Embryonic facial prominence (tissue), 1 donor: ENCODE data around the gene CABLES2.
"Not testable (repeated sequence)": the region's sequence is repeated elsewhere in the genome, so short reads cannot be mapped to it uniquely, and the experiment has no call there.

ENCODE experiments used
- DNase-seq: peaks from one replicate; pipeline ENCODE4 v3.0.0-alpha.2; 2016; ENCODE audit errors: extremely low spot score

CABLES2 gene

GRCh38 chr20:62436692-62437091 lies 29.6 kb upstream of the CABLES2 start:
- DNase-seq: no peak

DNA sequence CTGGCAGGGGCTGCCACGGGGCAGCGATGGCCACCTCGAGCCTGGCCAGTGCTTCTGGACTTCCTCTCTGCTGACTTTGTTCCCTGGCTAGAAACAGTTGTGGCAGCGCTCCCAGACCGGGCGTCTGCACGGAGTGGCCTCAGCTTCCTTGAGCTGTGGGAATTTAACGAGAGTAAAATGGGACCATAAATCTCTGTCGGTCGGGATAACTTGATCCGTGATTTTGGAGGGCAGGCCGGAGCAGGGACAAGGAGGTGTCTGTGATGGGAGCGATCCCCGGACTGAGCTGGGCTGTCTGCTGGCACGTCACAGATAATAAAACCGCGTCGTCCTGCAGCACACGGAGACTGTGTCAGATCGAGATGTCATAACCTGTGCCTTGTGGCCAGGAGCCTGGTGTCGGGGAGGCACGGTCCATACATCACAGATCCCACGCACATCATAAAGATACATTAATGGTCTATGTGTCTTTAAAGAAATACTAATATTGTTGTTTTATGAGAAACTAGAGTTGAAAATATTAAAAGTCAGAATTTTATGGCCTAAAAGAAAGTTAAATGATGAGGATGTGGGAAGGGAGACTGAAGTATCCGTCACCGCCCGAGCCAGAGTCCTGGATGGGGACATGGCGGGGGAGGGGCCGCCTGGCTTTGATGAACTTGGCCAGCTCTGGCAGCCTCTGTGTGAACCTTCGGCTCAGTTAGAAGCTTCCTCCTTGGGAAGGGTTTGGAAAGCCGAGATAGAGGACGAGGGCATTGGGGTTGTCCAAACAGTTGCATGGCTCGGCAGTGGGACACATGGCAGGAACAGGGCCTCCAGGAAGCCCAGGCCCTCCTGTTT lies 26.8 kb upstream of the CABLES2 start:
- no peak for DNase-seq

GRCh38 chr20:62430866-62431447 lies 23.9 kb upstream of the CABLES2 start:
- DNase-seq: no peak

- no peak for DNase-seq
These were observed 23.3 kb upstream of the CABLES2 start for GRCh38 chr20:62430311-62430853.

- DNase-seq: no peak
These were observed 22.6 kb upstream of the CABLES2 start for GRCh38 chr20:62429455-62430310.

- no peak for DNase-seq
These were observed 21.6 kb upstream of the CABLES2 start for GRCh38 chr20:62428396-62429295.

DNA sequence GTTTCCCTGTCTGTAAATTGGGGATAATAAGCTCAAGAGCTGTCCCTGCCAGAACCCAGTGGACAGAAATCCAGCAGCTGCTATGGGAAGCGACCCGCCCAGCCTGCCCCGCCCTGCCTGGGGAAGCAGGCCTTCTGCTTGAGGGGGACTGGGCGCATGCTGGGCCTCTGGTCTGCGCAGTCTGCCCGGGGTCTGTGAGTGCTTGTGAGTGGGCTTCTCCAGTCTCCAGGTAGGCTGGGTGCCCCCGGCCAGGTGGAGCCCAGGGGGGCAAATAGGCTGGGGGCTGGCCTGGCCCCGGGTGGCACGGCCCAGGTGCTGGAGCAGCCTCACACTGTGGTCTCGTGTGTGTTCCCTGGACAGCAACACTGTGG lies 20.9 kb upstream of the CABLES2 start:
- DNase-seq: no peak

- peak; percentile 10 for DNase-seq
These were observed 20.3 kb upstream of the CABLES2 start, which contains the start of gene RBBP8NL for GRCh38 chr20:62427172-62428001. RBBP8NL (minus strand) TSS chr20:62427539; CDS start chr20:62419647, 7,892 bp downstream.

DNA sequence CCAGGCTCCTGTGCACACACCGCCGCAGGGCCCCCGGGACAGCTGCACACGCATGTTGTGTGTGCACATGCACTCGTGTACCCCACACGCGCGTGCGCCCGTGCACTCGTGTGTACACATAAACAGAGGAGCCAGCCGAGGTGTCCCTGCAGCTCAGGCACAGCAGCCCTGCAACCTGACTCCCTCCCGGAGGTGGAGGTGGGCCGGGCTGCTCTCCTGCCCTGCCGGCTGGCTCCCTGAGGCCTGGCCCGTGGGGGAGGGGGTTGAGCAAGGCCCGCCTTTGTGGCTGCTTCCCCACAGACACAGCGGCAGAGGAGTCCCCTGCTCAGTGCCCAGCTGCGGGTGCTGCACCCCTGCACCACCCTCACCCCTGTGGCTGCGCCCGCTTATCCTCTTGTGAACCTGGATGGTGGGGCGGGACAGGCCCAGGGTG lies 19.6 kb upstream of the CABLES2 start:
- no peak for DNase-seq

DNA sequence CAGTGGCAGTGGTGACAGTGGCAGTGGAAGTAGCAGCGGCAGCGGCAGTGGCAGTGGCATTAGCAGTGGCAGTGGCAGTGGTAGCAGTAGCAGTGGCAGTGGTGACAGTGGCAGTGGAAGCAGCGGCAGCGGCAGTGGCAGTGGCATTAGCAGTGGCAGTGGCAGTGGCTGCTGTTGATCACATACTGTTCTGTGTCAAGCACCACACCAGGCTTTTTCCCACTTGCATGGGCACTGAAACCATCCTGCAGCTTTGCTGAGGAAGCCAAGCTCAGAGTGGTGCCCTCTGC lies 18.9 kb upstream of the CABLES2 start:
- DNase-seq: not testable (repeated sequence)

DNA sequence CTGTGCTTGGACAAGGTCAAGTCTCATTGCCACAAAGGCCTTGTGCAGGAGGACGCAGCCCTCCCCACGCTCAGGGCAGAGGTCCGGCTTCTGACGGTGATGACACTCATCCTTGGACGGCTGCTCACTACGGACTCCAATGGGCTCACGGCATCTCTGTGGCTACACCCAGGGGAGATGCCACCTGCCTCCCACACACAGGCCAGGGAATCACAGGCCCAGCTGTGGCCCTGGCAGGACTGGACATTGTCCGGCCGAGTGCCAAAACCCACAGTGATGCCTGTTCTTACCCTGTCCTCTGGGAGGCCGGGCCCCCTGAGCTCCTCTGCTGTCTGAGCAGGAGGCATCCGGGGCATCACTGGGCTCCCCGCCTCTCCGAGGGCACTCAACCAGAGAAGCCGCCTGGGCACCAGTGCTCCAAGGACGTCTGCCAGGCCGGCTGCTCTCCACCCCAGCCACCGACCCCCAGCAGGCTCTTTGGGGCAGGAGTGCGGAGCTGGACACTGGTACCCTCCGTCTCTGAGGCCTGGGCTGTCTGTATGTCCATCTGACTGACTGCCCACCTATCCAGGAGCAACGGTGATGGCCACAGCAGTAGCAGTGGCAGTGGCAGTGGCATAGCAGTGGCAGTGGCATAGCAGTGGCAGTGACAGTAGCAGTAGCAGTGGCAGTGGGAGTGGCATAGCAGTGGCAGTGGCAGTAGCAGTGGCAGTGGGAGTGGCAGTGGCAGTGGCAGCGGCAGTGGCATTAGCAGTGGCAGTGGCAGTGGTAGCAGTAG lies 18.4 kb upstream of the CABLES2 start:
- no peak for DNase-seq

GRCh38 chr20:62424249-62425107 lies 17.4 kb upstream of the CABLES2 start:
- DNase-seq: no peak

GRCh38 chr20:62423326-62423706 lies 16.2 kb upstream of the CABLES2 start:
- DNase-seq: no peak

- DNase-seq: no peak
These were observed 15.7 kb upstream of the CABLES2 start for GRCh38 chr20:62422636-62423325.

DNA sequence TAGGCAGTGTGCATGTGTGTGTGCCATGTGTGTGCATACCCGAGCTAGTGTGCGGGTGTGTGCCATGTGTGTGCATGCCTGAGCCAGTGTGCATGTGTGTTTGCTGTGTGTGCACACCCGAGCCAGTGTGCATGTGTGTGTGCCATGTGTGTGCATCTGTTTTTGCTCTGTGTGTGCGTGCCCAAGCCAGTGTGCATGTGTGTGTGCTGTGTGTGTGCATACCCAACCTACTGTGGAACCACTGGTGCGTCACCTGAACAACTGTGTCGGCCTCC lies 14.6 kb upstream of the CABLES2 start:
- DNase-seq: no peak

DNA sequence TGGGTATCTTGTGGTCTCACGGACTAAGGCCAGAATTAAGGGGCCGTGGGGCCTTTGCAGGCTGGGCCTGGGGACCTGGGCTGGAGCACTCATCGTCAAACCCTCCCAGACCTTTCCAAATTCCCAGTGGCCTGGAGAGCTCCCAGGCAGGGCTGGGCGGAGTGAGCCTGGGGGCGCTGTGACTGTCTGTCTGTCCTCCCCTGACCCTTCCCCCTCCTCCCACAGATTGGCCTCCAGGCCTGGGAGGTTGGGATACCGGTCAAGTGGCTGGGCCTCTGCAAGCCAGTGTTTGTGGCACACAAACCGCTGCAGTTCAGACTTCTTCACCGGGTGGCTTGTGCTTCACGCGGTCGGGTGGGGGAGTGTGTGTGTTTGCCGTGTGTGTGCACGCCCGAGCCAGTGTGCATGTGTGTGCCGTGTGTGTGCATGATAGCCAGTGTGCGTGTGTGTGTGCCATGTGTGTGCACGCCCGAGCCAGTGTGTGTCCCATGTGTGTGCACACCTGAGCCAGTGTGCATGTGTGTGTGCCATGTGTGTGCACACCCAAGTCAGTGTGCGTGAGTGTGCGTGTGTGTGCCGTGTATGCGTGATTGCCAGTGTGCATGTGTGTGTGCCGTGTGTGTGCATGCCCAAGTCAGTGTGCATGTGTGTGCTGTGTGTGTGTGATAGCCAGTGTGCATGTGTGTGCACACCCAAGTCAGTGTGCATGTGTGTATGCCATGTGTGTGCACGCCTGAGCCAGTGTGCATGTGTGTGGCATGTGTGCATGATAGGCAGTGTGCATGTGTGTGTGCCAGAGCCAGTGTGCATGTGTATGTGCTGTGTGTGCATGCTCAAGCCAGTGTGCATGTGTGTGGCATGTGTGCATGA lies 14.0 kb upstream of the CABLES2 start:
- no peak for DNase-seq

DNA sequence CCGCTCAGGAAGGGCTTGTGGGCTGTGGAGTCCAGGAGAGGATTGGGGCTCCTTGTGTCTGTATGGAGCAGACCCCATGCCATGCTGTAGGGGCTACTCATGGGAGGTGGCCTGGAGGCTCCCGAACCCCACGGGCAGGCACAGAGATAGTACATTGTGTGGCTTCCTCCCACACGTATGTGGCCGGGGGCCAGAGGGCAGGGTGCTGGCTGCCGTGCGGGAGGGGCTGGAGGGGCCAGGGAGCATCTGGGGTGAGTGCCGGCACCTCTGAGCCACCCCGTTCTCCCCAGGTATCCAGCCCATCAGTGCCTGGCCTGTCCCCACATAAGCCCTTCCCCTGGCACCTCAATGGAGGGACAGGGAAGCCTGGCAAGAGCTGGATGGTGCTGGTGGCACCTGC lies 12.7 kb upstream of the CABLES2 start:
- no peak for DNase-seq
